WTC11 (cell line): ENCODE data around the gene DGKZ. TPM values are rescaled to one million over a fixed set of nuclear protein-coding genes. Genes with fewer than 3 reads are reported as not detected.

Experiments
- ATAC-seq: fragments of 200-7000 bp; cut with Tn5 transposase; 2 replicates; pipeline ENCODE4 v1.10.0; 2021; ENCODE audit warnings: mild to moderate bottlenecking, moderate library complexity
- CTCF ChIA-PET: fragments of 300-600 bp; sonication (Branson Sonifier 250); formaldehyde crosslinking; loops from one replicate; lab custom pipeline; 2021; ENCODE audit warnings: antibody characterized with exemption; lab: Charles Lee
- POLR2A ChIA-PET: fragments of 350-600 bp; sonication (Branson Sonifier 250); formaldehyde crosslinking; loops from one replicate; lab custom pipeline; 2021; ENCODE audit warnings: antibody characterized with exemption; lab: Charles Lee
- DNase-seq: peaks from one replicate; pipeline ENCODE4 v3.0.0; 2021; ENCODE audit warnings: low spot score
- H3K27ac Mint-ChIP-seq: 2 replicates; pipeline ENCODE4 v1.8.0; 2021; ENCODE audit warnings: mixed read lengths
- H3K27me3 Mint-ChIP-seq: 2 replicates; pipeline ENCODE4 v1.8.0; 2021; ENCODE audit warnings: low read depth, mild to moderate bottlenecking, moderate library complexity, mixed read lengths
- H3K36me3 Mint-ChIP-seq: 2 replicates; pipeline ENCODE4 v1.8.0; 2021; ENCODE audit warnings: mixed read lengths
- H3K4me1 Mint-ChIP-seq: 2 replicates; pipeline ENCODE4 v1.8.0; 2022; ENCODE audit warnings: mixed read lengths
- H3K4me3 Mint-ChIP-seq: 2 replicates; pipeline ENCODE4 v1.8.0; 2021; ENCODE audit warnings: mild to moderate bottlenecking, moderate library complexity, mixed read lengths
- H3K9me3 Mint-ChIP-seq: 2 replicates; pipeline ENCODE4 v1.8.0; 2021; ENCODE audit warnings: mixed read lengths
- AFF4 ChIP-seq: sonication (generic); formaldehyde crosslinking; IDR thresholded peaks from 2 replicates; pipeline ENCODE4 v1.8.1; 2023; ENCODE audit warnings: mild to moderate bottlenecking, missing genetic modification reagents, borderline replicate concordance
- ATF1 ChIP-seq: sonication (generic); formaldehyde crosslinking; IDR thresholded peaks from 2 replicates; pipeline ENCODE4 v1.8.1; 2023; ENCODE audit warnings: mild to moderate bottlenecking, moderate library complexity, missing genetic modification reagents
- ATF3 ChIP-seq: sonication (generic); formaldehyde crosslinking; conservative IDR thresholded peaks from 2 replicates; pipeline ENCODE4 v1.8.1; 2022; ENCODE audit warnings: mild to moderate bottlenecking, missing genetic modification reagents
- CDX4 ChIP-seq: fragments of 250-450 bp; sonication (Bioruptor Pico); IDR thresholded peaks from 2 replicates; pipeline ENCODE4 v1.9.0; 2021; ENCODE audit warnings: moderate library complexity, mild to moderate bottlenecking, inconsistent platforms, borderline replicate concordance
- CREB1 ChIP-seq: sonication (generic); formaldehyde crosslinking; IDR thresholded peaks from 2 replicates; pipeline ENCODE4 v1.8.0; 2023; ENCODE audit warnings: mild to moderate bottlenecking, missing genetic modification reagents
- GRHL2 ChIP-seq: fragments of 250-450 bp; sonication (Bioruptor Pico); IDR thresholded peaks from 2 replicates; pipeline ENCODE4 v1.8.0; 2022; ENCODE audit warnings: mild to moderate bottlenecking, moderate library complexity; ENCODE audit not compliant: insufficient replicate concordance, severe bottlenecking
- GTF2I ChIP-seq: fragments of 250-450 bp; sonication (Bioruptor Pico); conservative IDR thresholded peaks from 2 replicates; pipeline ENCODE4 v1.4.0; 2021; ENCODE audit warnings: mild to moderate bottlenecking
- KAT7 ChIP-seq: sonication (generic); formaldehyde crosslinking; IDR thresholded peaks from 2 replicates; pipeline ENCODE4 v1.8.1; 2023; ENCODE audit warnings: missing genetic modification reagents, mild to moderate bottlenecking, borderline replicate concordance
- MYBL2 ChIP-seq: sonication (generic); formaldehyde crosslinking; IDR thresholded peaks from 2 replicates; pipeline ENCODE4 v1.8.1; 2023; ENCODE audit warnings: mild to moderate bottlenecking, moderate library complexity, missing genetic modification reagents
- NFE2L1 ChIP-seq: sonication (generic); formaldehyde crosslinking; IDR thresholded peaks from 2 replicates; pipeline ENCODE4 v1.8.1; 2023; ENCODE audit warnings: missing genetic modification reagents
- NR1H2 ChIP-seq: sonication (generic); formaldehyde crosslinking; IDR thresholded peaks from 2 replicates; pipeline ENCODE4 v1.9.0; 2021; ENCODE audit warnings: mild to moderate bottlenecking, moderate library complexity, missing genetic modification reagents
- PRRX2 ChIP-seq: fragments of 250-450 bp; sonication (Bioruptor Pico); IDR thresholded peaks from 2 replicates; pipeline ENCODE4 v1.8.0; 2021; ENCODE audit warnings: mild to moderate bottlenecking
- RORB ChIP-seq: fragments of 250-450 bp; sonication (Bioruptor Pico); IDR thresholded peaks from 2 replicates; pipeline ENCODE4 v1.9.0; 2021; ENCODE audit warnings: mild to moderate bottlenecking
- SMAD4 ChIP-seq: sonication (generic); formaldehyde crosslinking; IDR thresholded peaks from 2 replicates; pipeline ENCODE4 v1.8.0; 2022; ENCODE audit warnings: mild to moderate bottlenecking, missing genetic modification reagents
- SP1 ChIP-seq: sonication (generic); formaldehyde crosslinking; conservative IDR thresholded peaks from 2 replicates; pipeline ENCODE4 v1.8.1; 2022; ENCODE audit warnings: missing genetic modification reagents
- ZNF121 ChIP-seq: sonication (generic); formaldehyde crosslinking; IDR thresholded peaks from 2 replicates; pipeline ENCODE4 v1.8.0; 2023; ENCODE audit warnings: missing genetic modification reagents
- ZNF263 ChIP-seq: sonication (generic); formaldehyde crosslinking; IDR thresholded peaks from 2 replicates; pipeline ENCODE4 v1.8.1; 2022; ENCODE audit warnings: low read depth, mild to moderate bottlenecking, moderate library complexity, missing genetic modification reagents
- ZNF416 ChIP-seq: fragments of 250-450 bp; sonication (Bioruptor Pico); IDR thresholded peaks from 2 replicates; pipeline ENCODE4 v1.9.0; 2021; ENCODE audit warnings: mild to moderate bottlenecking, inconsistent platforms
- ZNF671 ChIP-seq: fragments of 250-450 bp; sonication (Bioruptor Pico); IDR thresholded peaks from 2 replicates; pipeline ENCODE4 v1.8.0; 2021; ENCODE audit warnings: mild to moderate bottlenecking
- total RNA-seq: library from RNA; stranded (reverse); gene quantifications from 3 replicates; pipeline ENCODE4 v1.2.3, GENCODE V29; 2021
- TF ChIP-seq, protein P1 (sequence below): fragments of 200-600 bp; IDR thresholded peaks from 2 replicates; pipeline ENCODE4 v1.8.0; 2022; ENCODE audit warnings: antibody characterized with exemption
- TF ChIP-seq, protein P2 (sequence below): sonication (generic); formaldehyde crosslinking; IDR thresholded peaks from 2 replicates; pipeline ENCODE4 v1.8.1; 2023; ENCODE audit warnings: mild to moderate bottlenecking, missing genetic modification reagents, moderate library complexity

Gene DGKZ
- total RNA-seq, 1 experiment from 2014 or later: 139 TPM

DNA sequence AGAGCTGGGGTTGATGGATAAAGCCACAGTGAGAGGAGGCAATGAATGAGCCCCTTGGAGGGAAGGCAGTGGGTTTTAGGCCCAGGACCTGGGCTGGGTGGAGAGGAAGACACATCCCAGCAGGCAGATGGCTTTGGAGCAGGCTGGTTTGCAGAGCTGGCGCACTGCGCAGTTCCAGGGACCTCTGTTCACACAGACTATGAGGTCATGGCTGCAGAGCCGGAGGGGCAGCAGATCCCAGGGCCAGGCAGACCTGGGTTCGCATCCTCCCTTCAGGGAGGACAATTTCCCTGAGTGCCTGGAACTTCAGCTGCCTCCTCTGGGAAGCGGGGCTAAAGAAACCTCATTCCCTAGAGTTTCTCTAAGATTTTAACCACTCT is 28.2 kb upstream of the DGKZ start:
- Mint-ChIP-seq H3K4me1 (peaks cover 6% of the 10 kb centered on the region), H3K27ac (peak overlapping the region; percentile 55; the same call in 1 of the 2 replicates), H3K36me3 (peaks cover 3% of the 10 kb centered on the region; the same call in 1 of the 2 replicates), H3K27me3 (no peaks in the 10 kb centered on the region; the same call in 1 of the 2 replicates), H3K4me3 (no peak overlapping the region), H3K9me3 (no peaks in the 10 kb centered on the region)
- no peak for TF ChIP-seq RORB (CRISPR knock-in tag)
- no peak for TF ChIP-seq ATF3 (CRISPR knock-in tag)
- TF ChIP-seq NFE2L1 (CRISPR knock-in tag): no peak
- CTCF ChIA-PET: interaction anchor here (0.6 to 2.2 kb wide), 5 partner anchors 10 to 80 kb away, joined by 3 to 7 read pairs (median 4); no protein-coding TSS in a partner anchor
- POLR2A ChIA-PET: interaction anchor here (1.2 kb wide), 1 partner anchor 76 kb away, joined by 4 read pairs; no protein-coding TSS in a partner anchor
- ATAC-seq (no peak), DNase-seq (no peak)

- no peak for TF ChIP-seq PRRX2 (CRISPR knock-in tag)
- CTCF ChIA-PET: interaction anchor here (1.3 kb wide), 1 partner anchor 26 kb away, joined by 3 read pairs; the partner anchor contains the start of gene DGKZ
- Mint-ChIP-seq H3K4me1 (peaks cover 12% of the 10 kb centered on the region), H3K27me3 (peaks cover 1% of the 10 kb centered on the region; the same call in 1 of the 2 replicates), H3K36me3 (peaks cover 3% of the 10 kb centered on the region; the same call in 1 of the 2 replicates), H3K9me3 (no peaks in the 10 kb centered on the region), H3K27ac (no peak overlapping the region), H3K4me3 (no peak overlapping the region)
- POLR2A ChIA-PET: no interaction called here
- DNase-seq (no peak), ATAC-seq (no peak)
Observed at GRCh38 chr11:46321757-46322156, 25.5 kb upstream of the DGKZ start.

GRCh38 chr11:46322759-46323158 is 24.5 kb upstream of the DGKZ start:
- ChIA-PET POLR2A (interaction anchor here (1.4 kb wide), 1 partner anchor 17 kb away, joined by 4 read pairs; no protein-coding TSS in a partner anchor), CTCF (interaction anchor here (0.9 to 2.6 kb wide), 11 partner anchors 8 to 188 kb away, joined by 3 to 10 read pairs (median 5); partner anchors contain the start of genes CREB3L1 and DGKZ)
- Mint-ChIP-seq H3K27ac (no peak overlapping the region), H3K4me3 (no peak overlapping the region), H3K9me3 (no peaks in the 10 kb centered on the region), H3K4me1 (peaks cover 13% of the 10 kb centered on the region), H3K36me3 (peaks cover 3% of the 10 kb centered on the region; the same call in 1 of the 2 replicates), H3K27me3 (peaks cover 5% of the 10 kb centered on the region; the same call in 1 of the 2 replicates)
- ATAC-seq (peak; percentile 57), DNase-seq (peak; percentile 72)
- TF ChIP-seq AFF4 (CRISPR knock-in tag) (no peak), ZNF121 (0 out of 2 replicates have a peak, but pooled peaks have one; percentile 61), KAT7 (CRISPR knock-in tag) (no peak), SP1 (CRISPR knock-in tag) (no peak), ZNF671 (CRISPR knock-in tag) (no peak), CREB1 (CRISPR knock-in tag) (no peak), MYBL2 (CRISPR knock-in tag) (no peak), ZNF263 (no peak), SMAD4 (CRISPR knock-in tag) (no peak), ATF1 (CRISPR knock-in tag) (no peak), ZNF416 (CRISPR knock-in tag) (no peak), GRHL2 (CRISPR knock-in tag) (no peak), GTF2I (CRISPR knock-in tag) (peak; percentile 96), CDX4 (CRISPR knock-in tag) (no peak), NR1H2 (CRISPR knock-in tag) (no peak)
- TF ChIP-seq, protein P1, sequence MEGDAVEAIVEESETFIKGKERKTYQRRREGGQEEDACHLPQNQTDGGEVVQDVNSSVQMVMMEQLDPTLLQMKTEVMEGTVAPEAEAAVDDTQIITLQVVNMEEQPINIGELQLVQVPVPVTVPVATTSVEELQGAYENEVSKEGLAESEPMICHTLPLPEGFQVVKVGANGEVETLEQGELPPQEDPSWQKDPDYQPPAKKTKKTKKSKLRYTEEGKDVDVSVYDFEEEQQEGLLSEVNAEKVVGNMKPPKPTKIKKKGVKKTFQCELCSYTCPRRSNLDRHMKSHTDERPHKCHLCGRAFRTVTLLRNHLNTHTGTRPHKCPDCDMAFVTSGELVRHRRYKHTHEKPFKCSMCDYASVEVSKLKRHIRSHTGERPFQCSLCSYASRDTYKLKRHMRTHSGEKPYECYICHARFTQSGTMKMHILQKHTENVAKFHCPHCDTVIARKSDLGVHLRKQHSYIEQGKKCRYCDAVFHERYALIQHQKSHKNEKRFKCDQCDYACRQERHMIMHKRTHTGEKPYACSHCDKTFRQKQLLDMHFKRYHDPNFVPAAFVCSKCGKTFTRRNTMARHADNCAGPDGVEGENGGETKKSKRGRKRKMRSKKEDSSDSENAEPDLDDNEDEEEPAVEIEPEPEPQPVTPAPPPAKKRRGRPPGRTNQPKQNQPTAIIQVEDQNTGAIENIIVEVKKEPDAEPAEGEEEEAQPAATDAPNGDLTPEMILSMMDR: peak; percentile 41
- TF ChIP-seq, protein P2, sequence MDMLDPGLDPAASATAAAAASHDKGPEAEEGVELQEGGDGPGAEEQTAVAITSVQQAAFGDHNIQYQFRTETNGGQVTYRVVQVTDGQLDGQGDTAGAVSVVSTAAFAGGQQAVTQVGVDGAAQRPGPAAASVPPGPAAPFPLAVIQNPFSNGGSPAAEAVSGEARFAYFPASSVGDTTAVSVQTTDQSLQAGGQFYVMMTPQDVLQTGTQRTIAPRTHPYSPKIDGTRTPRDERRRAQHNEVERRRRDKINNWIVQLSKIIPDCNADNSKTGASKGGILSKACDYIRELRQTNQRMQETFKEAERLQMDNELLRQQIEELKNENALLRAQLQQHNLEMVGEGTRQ (CRISPR knock-in tag): no peak
